HCT116 (cell line): Measurements from ENCODE around the gene S100A13. TPM values are rescaled to one million over a fixed set of nuclear protein-coding genes. Genes with fewer than 3 reads are reported as not detected.

Source experiments
- ATAC-seq: fragments of 200-7000 bp; cut with Tn5 transposase; 2 replicates; pipeline ENCODE4 v1.9.1; 2020; ENCODE audit warnings: mild to moderate bottlenecking, moderate library complexity
- BruUV-seq: library from RNA; stranded (reverse); fragments of 400-500 nt; replicated peaks from 2 replicates; lab custom pipeline; 2021; lab: Mats Ljungman, UMichigan
- CTCF ChIA-PET: fragments of 300-600 bp; sonication (Branson Sonifier 250); formaldehyde crosslinking; loops from one replicate; lab custom pipeline; 2021; ENCODE audit warnings: antibody characterized with exemption; lab: Charles Lee
- POLR2A ChIA-PET: fragments of 300-600, 350-600 bp; sonication (Branson Sonifier 250); formaldehyde crosslinking; loops from one replicate; lab custom pipeline; 2021; ENCODE audit warnings: antibody characterized with exemption; lab: Charles Lee
- RAD21 ChIA-PET, 2 experiments: fragments of 300-600 bp; sonication (Branson Sonifier 250); formaldehyde crosslinking; loops; one replicate each; lab custom pipeline; 2023; ENCODE audit warnings: low total read pairs in 2 of 2; ENCODE audit not compliant: uncharacterized antibody in 2 of 2, unreplicated experiment in 2 of 2, low non-redundant PET in 1 of 2; lab: Charles Lee
- DNase-seq: peaks from one replicate; pipeline ENCODE4 v3.0.0-alpha.2; 2010; ENCODE audit warnings: low read depth, low spot score
- H2AFZ ChIP-seq: fragments of 200-600 bp; shearing (Covaris generic), sonication (generic); 2 replicates; pipeline ENCODE4 v1.6.1; 2017; ENCODE audit warnings: low read depth, mixed run types, mixed read lengths, antibody characterized with exemption, low read length; ENCODE audit not compliant: poor library complexity, severe bottlenecking
- H3K27ac ChIP-seq: 2 replicates; pipeline ENCODE4 v1.5.1; 2012; ENCODE audit warnings: low read depth, low read length
- H3K27me3 ChIP-seq: fragments of 200-600 bp; sonication (generic); 2 replicates; pipeline ENCODE4 v1.6.1; 2016; ENCODE audit warnings: mixed run types, low read length, mixed read lengths; ENCODE audit not compliant: insufficient read depth
- H3K36me3 ChIP-seq, 2 experiments: fragments of 200-500 bp in 1 of 2; fragments of 200-600 bp in 1 of 2; sonication (Bioruptor generic) in 1 of 2; sonication (generic) in 1 of 2; 2 replicates each; pipeline versions ENCODE4 v1.5.1 to v1.6.1; 2014 to 2016; ENCODE audit warnings: low read length in 2 of 2, inconsistent platforms in 1 of 2, mixed read lengths in 1 of 2, mixed run types in 1 of 2; ENCODE audit not compliant: insufficient read depth in 2 of 2, control insufficient read depth in 1 of 2
- H3K4me1 ChIP-seq, 2 experiments: fragments of 200-600 bp in 1 of 2; sonication (generic) in 1 of 2; 2 replicates each; pipeline versions ENCODE4 v1.5.1 to v1.6.1; 2012 to 2017; ENCODE audit warnings: low read length in 2 of 2, inconsistent platforms in 1 of 2, mild to moderate bottlenecking in 1 of 2, mixed read lengths in 1 of 2, mixed run types in 1 of 2, moderate library complexity in 1 of 2; ENCODE audit not compliant: insufficient read depth in 2 of 2, control insufficient read depth in 1 of 2
- H3K4me2 ChIP-seq: fragments of 200-600 bp; sonication (generic); 2 replicates; pipeline ENCODE4 v1.6.1; 2017; ENCODE audit warnings: mixed run types, low read length, mixed read lengths
- H3K4me3 ChIP-seq, 2 experiments: fragments of 200-600 bp in 1 of 2; sonication (generic) in 1 of 2; replicated peaks in 1 of 2; 2 replicates each; pipeline ENCODE4 v1.5.1; 2011 to 2016; ENCODE audit warnings: low read length in 2 of 2, control low read depth in 1 of 2, low read depth in 1 of 2, mild to moderate bottlenecking in 1 of 2, mixed read lengths in 1 of 2, mixed run types in 1 of 2
- H3K79me2 ChIP-seq: fragments of 200-600 bp; sonication (generic); 2 replicates; pipeline ENCODE4 v1.6.1; 2017; ENCODE audit warnings: mild to moderate bottlenecking, mixed run types, low read length, moderate library complexity, mixed read lengths; ENCODE audit not compliant: insufficient read depth
- H3K9ac ChIP-seq: fragments of 200-600 bp; sonication (generic); 2 replicates; pipeline ENCODE4 v1.6.1; 2016; ENCODE audit warnings: low read length, mixed read lengths
- H3K9me2 ChIP-seq: fragments of 200-600 bp; sonication (generic), shearing (Covaris generic); 2 replicates; pipeline ENCODE4 v1.6.1; 2017; ENCODE audit warnings: mixed run types, mild to moderate bottlenecking, moderate library complexity; ENCODE audit not compliant: insufficient read depth
- H3K9me3 ChIP-seq, 2 experiments: fragments of 200-500 bp in 1 of 2; fragments of 200-600 bp in 1 of 2; sonication (Bioruptor generic) in 1 of 2; sonication (generic) in 1 of 2; 2 replicates each; pipeline ENCODE4 v1.6.1; 2014 to 2017; ENCODE audit warnings: low read length in 2 of 2, mixed read lengths in 2 of 2, inconsistent platforms in 1 of 2, low read depth in 1 of 2, mild to moderate bottlenecking in 1 of 2, mixed run types in 1 of 2, moderate library complexity in 1 of 2; ENCODE audit not compliant: control insufficient read depth in 1 of 2, insufficient read depth in 1 of 2
- H4K20me1 ChIP-seq: fragments of 200-600 bp; sonication (generic), shearing (Covaris generic); 2 replicates; pipeline ENCODE4 v1.6.1; 2017; ENCODE audit warnings: mixed run types, mild to moderate bottlenecking, moderate library complexity; ENCODE audit not compliant: insufficient read depth
- ATF3 ChIP-seq: IDR thresholded peaks from 2 replicates; pipeline ENCODE4 v1.6.1; 2012
- EGR1 ChIP-seq: IDR thresholded peaks from 2 replicates; pipeline ENCODE4 v1.6.1; 2012; ENCODE audit warnings: low read depth
- ELF1 ChIP-seq: IDR thresholded peaks from 2 replicates; pipeline ENCODE4 v1.6.1; 2012; ENCODE audit warnings: low read depth, borderline replicate concordance
- EZH2 ChIP-seq: fragments of 200-600 bp; sonication (generic); IDR thresholded peaks from 2 replicates; pipeline ENCODE4 v1.6.1; 2017; ENCODE audit warnings: antibody characterized with exemption, mixed run types
- JUND ChIP-seq: IDR thresholded peaks from 2 replicates; pipeline ENCODE4 v1.6.1; 2012
- MAX ChIP-seq: IDR thresholded peaks from 2 replicates; pipeline ENCODE4 v1.6.1; 2012
- POLR2A ChIP-seq: IDR thresholded peaks from 2 replicates; pipeline ENCODE4 v1.7.0; 2011; ENCODE audit warnings: borderline replicate concordance; ENCODE audit not compliant: insufficient read depth, insufficient read length; ENCODE audit errors: extremely low read depth
- REST ChIP-seq: IDR thresholded peaks from 2 replicates; pipeline ENCODE4 v1.6.1; 2012; ENCODE audit warnings: low read depth
- SIN3A ChIP-seq: IDR thresholded peaks from 2 replicates; pipeline ENCODE4 v1.6.1; 2012; ENCODE audit warnings: low read depth
- SP1 ChIP-seq: IDR thresholded peaks from 2 replicates; pipeline ENCODE4 v1.6.1; 2012; ENCODE audit warnings: low read depth
- SRF ChIP-seq: IDR thresholded peaks from 2 replicates; pipeline ENCODE4 v1.6.1; 2012; ENCODE audit warnings: low read depth
- YY1 ChIP-seq: IDR thresholded peaks from 2 replicates; pipeline ENCODE4 v1.6.1; 2011; ENCODE audit warnings: low read length, low read depth, moderate library complexity, mild to moderate bottlenecking; ENCODE audit not compliant: insufficient replicate concordance; ENCODE audit errors: extremely low read depth
- intact Hi-C: fragments of 100-400 bp; cut with micrococcal nuclease; formaldehyde crosslinking; loops from 2 replicates; pipeline ENCODE4 v1.10.0; 2022
- total RNA-seq: library from RNA; stranded (reverse); gene quantifications from one replicate; pipeline ENCODE4 v1.2.1, GENCODE V29; 2021; ENCODE audit not compliant: unreplicated experiment

The S100A13 gene
- total RNA-seq, 1 experiment from 2014 or later, result 143 TPM

DNA sequence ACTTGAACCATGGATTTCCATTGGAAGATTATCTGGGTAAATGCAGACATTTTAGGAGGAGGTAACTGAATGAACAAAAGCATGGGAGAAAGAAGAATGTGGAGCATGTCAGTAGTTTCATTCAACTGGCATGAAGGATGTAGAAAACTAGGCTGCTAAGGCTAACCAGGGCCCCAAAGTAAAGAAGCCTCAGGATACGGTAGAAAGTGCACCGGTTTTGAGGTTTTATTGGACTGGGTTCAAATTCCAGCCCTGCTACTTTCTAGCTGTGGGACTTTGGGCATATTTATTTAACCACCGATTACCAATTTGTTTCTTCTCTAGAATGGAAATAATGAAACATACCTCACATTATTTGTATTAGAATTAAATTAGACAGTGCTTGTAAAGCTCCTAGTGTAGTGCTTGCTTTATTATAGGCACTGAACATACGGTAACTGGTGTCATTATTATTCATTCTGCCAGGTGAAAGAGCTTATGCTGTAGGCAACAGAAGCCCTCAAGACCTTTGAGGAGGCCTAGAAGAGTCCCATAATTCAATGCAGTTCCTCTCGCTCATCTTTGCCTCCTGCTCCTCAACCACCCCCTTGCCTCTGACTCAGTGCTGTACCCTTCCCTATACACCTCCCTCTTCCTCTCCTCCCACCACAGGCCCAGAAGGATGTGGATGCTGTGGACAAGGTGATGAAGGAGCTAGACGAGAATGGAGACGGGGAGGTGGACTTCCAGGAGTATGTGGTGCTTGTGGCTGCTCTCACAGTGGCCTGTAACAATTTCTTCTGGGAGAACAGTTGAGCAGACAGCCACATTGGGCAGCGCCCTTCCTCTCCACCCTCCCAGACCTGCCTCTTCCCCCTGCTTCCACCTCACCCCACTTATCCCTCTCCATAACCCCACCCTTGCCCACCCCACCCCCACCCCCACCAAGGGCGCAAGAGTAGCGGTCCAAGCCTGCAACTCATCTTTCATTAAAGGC is 4.0 kb upstream of the S100A13 start:
- H3K79me2 ChIP-seq, result peaks cover 30% of the 10 kb centered on the region
- no peak overlapping the region for H3K27ac ChIP-seq
- H4K20me1 ChIP-seq, result peaks cover 4% of the 10 kb centered on the region; the same call in 1 of the 2 replicates
- H3K4me3 ChIP-seq, result no peak overlapping the region
- DNase-seq (no peak), ATAC-seq (no peak)
- H3K4me1 ChIP-seq, result peaks cover 22 to 44% of the 10 kb centered on the region in 2 experiments
- peaks cover 4 to 7% of the 10 kb centered on the region in 2 experiments; a peak in 3 of 4 replicates for H3K36me3 ChIP-seq
- no TSS peak for BruUV-seq
- no peak overlapping the region for H3K4me2 ChIP-seq
- no peaks in the 10 kb centered on the region for H3K9me3 ChIP-seq
- no peak overlapping the region for H3K9ac ChIP-seq
- no peak for TF ChIP-seq YY1
- TF ChIP-seq EZH2, result no peak
- TF ChIP-seq EGR1, result no peak
- TF ChIP-seq SP1, result no peak
- TF ChIP-seq JUND, result no peak
- TF ChIP-seq ATF3, result no peak
- no peak overlapping the region for H2AFZ ChIP-seq
- H3K9me2 ChIP-seq, result no peaks in the 10 kb centered on the region
- intact Hi-C loops, result no loop called here
- H3K27me3 ChIP-seq, result no peaks in the 10 kb centered on the region
- POLR2A ChIA-PET, result interaction anchor here (10.5 kb wide), 1 partner anchor 16 kb away, joined by 172 read pairs; the partner anchor contains the start of genes S100A14 and S100A16
- CTCF ChIA-PET, result no interaction called here
- RAD21 ChIA-PET, result no interaction called here

DNA sequence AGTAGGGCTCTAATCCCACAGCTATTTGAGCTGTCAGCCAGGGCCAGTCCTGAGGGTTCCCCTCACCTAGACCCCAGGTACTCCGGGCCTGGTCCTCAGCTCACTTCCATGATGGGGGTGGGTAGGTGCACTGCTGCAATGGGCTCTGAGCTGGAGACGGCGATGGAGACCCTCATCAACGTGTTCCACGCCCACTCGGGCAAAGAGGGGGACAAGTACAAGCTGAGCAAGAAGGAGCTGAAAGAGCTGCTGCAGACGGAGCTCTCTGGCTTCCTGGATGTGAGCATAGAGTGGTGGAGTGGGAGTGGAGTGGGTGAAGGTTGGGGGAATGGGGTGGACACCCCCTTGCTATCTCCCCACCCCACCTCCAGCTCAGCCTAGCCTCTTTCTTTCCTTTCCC is 3.1 kb upstream of the S100A13 start:
- no peak overlapping the region for H2AFZ ChIP-seq
- H3K9me2 ChIP-seq, result no peaks in the 10 kb centered on the region
- H3K9me3 ChIP-seq, result no peaks in the 10 kb centered on the region
- no peak overlapping the region; the same call in 1 of the 2 replicates for H3K9ac ChIP-seq
- H3K4me1 ChIP-seq, result peaks cover 23 to 44% of the 10 kb centered on the region in 2 experiments
- H3K4me2 ChIP-seq, result no peak overlapping the region
- no peak overlapping the region for H3K4me3 ChIP-seq
- ChIA-PET CTCF (no interaction called here), RAD21 (no interaction called here), POLR2A (interaction anchor here (10.5 kb wide), 1 partner anchor 15 kb away, joined by 172 read pairs; the partner anchor contains the start of genes S100A14 and S100A16)
- no TSS peak for BruUV-seq
- intact Hi-C loops, result no loop called here
- DNase-seq, result no peak
- no peaks in the 10 kb centered on the region for H3K36me3 ChIP-seq
- H3K27me3 ChIP-seq, result no peaks in the 10 kb centered on the region
- no peak for ATAC-seq
- H3K27ac ChIP-seq, result no peak overlapping the region
- TF ChIP-seq SIN3A (no peak), ATF3 (no peak), SRF (no peak), REST (no peak), SP1 (no peak), JUND (no peak), POLR2A (no peak), ELF1 (no peak), MAX (no peak)
- H3K79me2 ChIP-seq, result peaks cover 27% of the 10 kb centered on the region
- no peaks in the 10 kb centered on the region for H4K20me1 ChIP-seq
